ENCODE measurements around the gene LPCAT3.

GRCh38 chr12:7031306-7031705 lies 13.0 kb upstream of the LPCAT3 start:
- TF ChIP-seq, protein P1, sequence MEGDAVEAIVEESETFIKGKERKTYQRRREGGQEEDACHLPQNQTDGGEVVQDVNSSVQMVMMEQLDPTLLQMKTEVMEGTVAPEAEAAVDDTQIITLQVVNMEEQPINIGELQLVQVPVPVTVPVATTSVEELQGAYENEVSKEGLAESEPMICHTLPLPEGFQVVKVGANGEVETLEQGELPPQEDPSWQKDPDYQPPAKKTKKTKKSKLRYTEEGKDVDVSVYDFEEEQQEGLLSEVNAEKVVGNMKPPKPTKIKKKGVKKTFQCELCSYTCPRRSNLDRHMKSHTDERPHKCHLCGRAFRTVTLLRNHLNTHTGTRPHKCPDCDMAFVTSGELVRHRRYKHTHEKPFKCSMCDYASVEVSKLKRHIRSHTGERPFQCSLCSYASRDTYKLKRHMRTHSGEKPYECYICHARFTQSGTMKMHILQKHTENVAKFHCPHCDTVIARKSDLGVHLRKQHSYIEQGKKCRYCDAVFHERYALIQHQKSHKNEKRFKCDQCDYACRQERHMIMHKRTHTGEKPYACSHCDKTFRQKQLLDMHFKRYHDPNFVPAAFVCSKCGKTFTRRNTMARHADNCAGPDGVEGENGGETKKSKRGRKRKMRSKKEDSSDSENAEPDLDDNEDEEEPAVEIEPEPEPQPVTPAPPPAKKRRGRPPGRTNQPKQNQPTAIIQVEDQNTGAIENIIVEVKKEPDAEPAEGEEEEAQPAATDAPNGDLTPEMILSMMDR (IDR thresholded peaks at IDR 0.05) = no peak
- TF ChIP-seq POLR2A (IDR thresholded peaks at IDR 0.05) = no peak

Data from thyroid gland (tissue), 4 donors.